ENCODE results near the gene CADM1.
"Not testable (repeated sequence)": the region's sequence is repeated elsewhere in the genome, so short reads cannot be mapped to it uniquely, and the experiment has no call there.

The CADM1 gene

DNA sequence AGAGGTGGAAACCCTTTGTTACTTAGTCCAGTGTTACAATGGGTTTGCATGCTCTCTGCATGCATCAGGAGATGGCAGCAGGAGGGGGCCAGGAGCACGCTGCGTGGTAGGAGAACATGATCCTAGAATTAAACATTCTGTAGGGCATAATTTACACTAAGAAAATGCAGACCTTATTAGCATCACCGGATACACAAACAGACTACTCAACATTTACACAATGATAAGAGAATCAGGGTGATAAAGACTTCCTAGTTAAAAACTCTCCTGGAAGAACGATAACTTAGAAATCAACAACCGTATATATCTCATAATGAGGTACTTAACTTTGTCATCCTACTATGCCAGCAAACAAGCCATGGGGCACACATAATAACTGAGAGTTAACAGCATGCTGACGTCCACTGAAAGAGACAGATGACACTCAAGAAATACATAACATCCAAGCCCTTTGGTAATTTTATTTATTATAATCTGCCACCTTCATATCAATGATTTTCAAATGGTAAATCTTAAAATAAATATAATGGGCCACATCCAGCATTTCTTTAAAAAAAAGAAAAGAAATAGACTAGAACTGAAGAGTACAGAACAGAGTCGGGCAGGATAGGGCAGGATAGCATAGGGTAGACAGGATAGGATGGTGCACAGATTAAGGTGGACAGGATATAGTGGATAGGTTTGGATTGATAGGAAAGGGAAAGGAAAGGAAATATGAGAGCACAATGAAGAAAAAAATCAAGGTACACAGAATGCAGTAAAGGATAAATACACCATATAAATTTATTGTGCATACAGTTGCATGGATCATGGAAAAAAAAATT is 27.5 kb downstream of the CADM1 start:
- DNase-seq, result no peak

DNA sequence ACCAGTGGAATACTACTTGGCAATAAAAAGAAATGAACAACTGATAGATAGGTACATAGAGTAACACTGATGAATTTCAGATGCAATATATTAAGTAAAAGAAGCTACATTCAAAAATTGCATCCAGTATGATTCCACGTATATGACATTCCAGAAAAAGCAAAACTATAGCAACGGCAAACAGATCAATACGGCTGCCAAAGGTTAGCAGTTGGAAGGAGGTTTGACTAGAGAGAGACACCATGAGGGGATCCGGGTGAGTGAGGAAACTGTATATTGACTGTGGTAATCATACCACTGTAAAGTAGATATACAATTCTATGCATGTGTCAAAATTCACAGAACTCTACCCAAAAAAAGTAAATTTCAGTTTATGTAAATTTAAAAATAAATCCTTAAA is 28.7 kb downstream of the CADM1 start:
- no peak for DNase-seq

GRCh38 chr11:115474306-115474705 is 29.9 kb downstream of the CADM1 start:
- not testable (repeated sequence) for DNase-seq

DNA sequence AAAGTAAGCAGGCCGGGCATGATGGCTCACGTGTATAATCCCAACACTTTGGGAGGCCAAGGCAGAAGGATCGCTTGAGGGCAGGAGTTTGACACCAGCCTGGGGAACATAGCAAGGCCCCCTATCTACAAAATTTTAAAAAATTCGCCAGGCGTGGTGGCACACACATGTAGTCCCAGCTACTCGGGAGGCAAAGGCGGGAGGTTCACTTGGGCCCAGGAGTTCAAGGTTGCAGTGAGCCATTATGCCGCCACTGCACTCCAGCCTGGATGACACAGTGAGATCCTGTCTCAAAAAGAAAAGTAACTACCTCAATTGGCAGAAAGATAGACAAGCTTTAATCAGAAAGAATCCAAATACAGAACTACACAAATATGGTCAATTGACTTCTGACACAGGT is 31.0 kb downstream of the CADM1 start:
- DNase-seq, result no peak

DNA sequence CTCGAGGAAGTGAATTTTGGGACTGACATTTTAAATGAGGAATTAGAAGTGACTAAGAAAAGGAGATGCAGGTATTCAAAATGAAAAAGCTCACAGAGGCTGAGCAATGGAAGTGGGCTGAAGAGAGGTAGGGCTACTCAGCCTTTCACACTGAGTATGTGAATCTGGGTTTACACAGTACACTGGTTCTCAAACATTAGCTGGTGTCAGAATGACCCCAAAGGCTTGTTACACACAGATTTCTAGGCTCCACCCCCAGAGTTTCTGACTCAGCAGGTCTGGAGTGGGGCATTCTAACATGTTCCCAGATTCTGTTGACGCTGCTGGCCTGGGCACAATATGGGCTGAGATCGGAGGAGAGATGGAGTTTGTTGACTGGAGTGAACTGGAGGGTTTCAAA is 32.8 kb downstream of the CADM1 start:
- no peak for DNase-seq

GRCh38 chr11:115470928-115471327 is 33.3 kb downstream of the CADM1 start:
- no peak for DNase-seq

DNA sequence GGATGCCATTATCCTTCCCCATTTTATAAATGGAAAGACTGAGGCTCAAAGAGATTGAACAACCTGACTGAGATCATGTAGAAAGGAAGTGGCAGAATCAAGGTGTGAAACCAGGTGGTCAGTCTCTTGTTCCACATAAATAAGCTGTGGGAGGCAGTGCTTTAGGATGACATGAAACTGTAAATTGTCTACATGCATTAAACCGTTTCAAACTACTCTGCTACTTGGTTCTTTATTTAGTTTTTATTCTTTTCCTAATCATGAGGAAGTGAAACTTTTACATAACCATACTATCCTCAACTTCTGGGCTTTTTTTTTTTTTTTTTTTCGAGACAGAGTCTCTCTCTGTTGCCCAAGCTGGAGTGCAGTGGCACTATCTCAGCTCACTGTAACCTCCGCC is 34.9 kb downstream of the CADM1 start:
- DNase-seq, result no peak

- DNase-seq, result no peak
These were observed 38.1 kb downstream of the CADM1 start for GRCh38 chr11:115466122-115466521.

DNA sequence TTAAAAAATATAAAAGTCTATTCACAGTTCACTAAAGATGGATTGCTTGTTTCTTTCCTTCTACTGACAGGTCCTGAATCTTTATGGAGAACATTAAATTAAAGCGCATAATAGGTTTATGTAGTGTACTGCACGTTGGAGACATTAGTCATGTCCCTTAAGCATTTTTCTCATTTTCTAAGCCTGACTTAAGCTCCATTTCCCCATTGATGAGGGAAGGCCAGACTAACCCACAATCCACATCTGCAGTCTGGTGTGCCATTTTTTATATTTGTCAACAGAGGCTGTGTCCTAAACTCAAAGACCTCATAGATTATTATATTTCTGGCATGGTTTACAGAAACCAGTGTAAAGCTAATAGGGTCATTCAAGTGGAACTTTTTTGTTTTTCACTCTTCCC is 39.9 kb downstream of the CADM1 start:
- no peak for DNase-seq

- DNase-seq, result no peak
These were observed 40.6 kb downstream of the CADM1 start for GRCh38 chr11:115463606-115464005.

GRCh38 chr11:115462757-115463156 is 41.5 kb downstream of the CADM1 start:
- DNase-seq, result no peak

- no peak for DNase-seq
These were observed 42.1 kb downstream of the CADM1 start for GRCh38 chr11:115462004-115462541.

GRCh38 chr11:115460512-115460911 is 43.7 kb downstream of the CADM1 start:
- no peak for DNase-seq

DNA sequence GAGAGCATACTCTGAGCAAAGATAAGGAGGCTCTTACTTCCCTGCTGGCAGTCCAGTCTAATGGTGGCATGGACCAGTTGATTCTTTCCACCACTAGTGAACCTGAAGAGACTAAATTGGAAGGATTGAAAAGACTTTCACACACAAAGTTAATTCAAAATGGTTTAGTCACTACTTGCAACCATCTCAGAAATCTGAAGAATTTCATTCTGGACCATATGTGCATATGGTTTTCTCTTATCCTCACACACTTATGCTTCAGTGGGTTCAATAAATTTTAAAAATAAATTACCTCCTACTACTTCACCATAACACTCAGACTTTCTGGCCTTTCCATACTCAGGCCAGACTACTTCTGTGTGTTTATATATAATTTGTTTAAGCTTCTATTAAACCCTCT is 44.7 kb downstream of the CADM1 start:
- no peak for DNase-seq

- DNase-seq, result no peak
These were observed 45.3 kb downstream of the CADM1 start for GRCh38 chr11:115458877-115459276.

DNA sequence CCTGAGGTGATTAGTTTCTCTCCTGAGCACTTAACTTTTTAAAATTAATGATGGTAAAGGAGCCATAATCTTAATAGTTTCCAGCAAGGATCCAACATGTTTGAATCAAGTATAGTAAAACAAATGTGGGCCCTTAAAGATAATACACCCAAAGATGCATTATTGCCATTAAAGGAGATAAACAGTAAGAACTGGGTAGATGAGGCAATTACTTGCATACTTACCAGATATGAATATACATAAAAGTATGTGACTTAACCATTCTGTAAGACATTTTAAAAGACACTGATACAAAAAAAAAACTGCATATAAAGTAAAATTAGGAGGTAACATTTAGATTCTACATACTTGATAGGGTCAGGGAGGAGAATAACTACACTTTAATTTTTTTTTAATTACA is 48.2 kb downstream of the CADM1 start:
- no peak for DNase-seq

GRCh38 chr11:115455613-115456012 is 48.6 kb downstream of the CADM1 start:
- DNase-seq, result no peak

DNA sequence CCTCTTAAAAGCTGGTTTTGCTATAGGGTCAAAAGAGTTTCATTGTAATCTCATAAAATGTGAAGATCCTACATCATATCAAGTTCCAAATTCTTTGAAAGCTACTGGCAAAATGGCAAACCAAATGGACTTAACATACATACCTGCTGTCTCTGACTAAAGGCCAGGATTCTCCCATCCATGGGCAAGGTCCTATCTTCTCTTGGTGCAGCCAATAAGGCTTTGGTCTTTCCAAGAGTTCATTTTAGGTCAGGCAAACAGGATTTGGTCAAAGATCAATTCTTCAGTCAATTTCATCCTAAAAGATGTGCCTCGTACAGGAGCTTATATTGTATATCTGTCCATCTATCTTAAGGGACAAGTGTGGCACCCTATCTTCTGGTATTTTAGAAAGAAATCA is 49.7 kb downstream of the CADM1 start:
- DNase-seq, result no peak

DNA sequence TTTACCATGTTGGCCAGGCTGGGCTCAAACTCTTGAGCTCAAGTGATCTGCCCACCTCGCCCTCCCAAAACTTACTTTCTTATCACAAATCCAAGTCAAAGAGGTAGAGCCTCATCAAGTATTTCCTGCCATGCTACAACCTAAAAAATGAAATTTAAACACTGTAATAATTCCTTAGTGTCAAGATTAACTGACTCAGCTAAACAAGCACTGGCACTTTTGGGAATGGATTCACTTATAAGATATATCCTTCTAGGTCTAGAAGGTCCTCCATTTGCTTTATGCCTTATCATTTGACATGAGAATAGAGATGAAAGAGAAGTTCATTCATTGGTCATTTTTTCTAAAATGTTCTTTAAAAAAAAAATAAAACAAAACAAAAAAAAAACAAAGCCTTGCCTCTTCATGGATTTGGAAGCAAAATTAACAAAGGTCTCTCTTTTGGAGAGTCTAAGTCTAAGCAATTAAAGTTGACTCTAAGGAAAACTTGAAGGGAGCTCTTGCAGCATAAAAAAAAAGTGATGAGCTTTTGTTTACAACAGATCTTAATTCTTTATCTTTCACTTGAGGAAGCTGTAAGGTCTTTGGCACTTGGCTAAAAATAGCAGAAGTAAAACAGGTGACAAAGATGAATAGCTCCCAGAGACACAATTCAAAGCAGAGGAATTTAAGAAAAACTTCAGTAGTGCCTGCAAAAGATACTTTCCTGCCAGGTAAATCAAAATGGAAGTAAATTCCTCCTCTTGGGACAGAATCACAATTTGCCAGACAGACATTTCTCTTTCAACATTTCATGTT is 50.3 kb downstream of the CADM1 start:
- no peak for DNase-seq

GRCh38 chr11:115452241-115452640 is 52.0 kb downstream of the CADM1 start:
- DNase-seq, result no peak

DNA sequence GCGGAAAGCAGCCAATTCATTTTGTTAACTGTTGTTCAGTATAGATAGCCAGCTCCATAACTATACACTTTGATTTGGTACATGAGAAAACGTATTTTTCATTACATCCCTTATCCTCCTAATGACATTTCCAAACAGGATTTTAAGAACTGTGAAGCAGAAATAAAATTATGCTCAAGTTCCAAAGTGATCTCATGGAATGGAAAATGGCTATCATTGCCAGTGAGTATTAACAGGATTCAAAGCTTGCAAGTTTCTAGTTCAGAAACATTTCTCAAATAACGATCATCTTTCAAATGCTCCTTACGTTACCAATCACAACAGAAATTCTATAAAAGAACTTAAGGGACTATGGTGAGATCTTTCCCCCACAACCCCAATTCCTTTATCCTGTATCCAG is 53.7 kb downstream of the CADM1 start:
- DNase-seq, result no peak

DNA sequence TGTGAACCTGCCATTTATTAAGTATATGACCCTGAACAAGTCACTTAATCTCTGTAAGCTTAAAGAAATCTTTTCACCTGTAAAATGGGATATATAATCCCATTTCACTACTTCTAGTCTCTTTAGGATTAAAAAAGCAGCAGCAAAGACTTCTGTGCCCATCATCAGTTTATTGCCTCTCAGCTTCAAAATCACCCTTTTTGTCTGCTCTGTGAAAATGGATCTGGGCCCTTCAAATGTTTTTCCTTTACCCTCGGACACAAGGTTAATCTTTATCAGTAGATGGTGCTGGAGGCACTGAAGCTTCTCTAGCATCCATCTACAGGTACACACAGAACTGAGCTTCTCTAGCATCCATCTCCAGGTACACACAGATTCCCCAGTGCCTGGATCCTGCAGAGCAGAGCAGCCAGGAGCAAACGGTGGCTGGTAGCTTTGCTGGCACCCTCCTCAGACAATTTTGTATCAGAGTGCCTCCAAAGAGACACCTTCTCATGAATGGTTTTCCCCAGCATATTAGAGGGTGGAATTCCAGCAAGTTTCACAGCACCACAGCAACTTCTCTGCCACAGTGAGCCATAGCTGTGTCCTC is 56.8 kb downstream of the CADM1 start:
- no peak for DNase-seq

GRCh38 chr11:115446214-115446613 is 58.0 kb downstream of the CADM1 start:
- DNase-seq, result no peak

DNA sequence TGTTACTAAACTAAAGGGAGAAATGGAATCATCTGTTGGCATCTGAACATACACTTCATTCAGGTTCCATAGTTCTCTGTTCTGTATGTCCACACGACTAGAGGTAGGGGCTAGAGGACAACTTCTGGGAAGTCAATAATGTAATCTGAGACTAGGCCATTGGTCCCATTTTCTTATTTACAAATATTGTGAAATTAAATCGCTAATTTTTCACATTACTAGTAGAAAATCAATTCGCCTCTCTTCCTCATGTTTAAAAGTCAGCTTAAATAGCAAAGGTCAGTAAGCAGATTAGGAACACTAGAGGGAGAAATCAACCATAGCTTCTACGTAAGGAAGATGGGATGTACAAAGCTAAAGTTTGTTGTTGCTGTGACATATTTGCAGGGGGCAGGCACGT is 59.7 kb downstream of the CADM1 start:
- DNase-seq, result no peak

Measured in stimulated activated CD4-positive, alpha-beta T cell treated with anti-CD3 and anti-CD28 coated beads, Interleukin-12 subunit alpha, Interleukin-12 subunit beta, amount 100 ng/mL, for 4 hours (primary cell).